ENCODE measurements around the gene DNAH3. TPM values are rescaled to one million over a fixed set of nuclear protein-coding genes. Genes with fewer than 3 reads are reported as not detected.

DNAH3 gene
- total RNA-seq, 1 donor from 2014 or later: not detected

DNA sequence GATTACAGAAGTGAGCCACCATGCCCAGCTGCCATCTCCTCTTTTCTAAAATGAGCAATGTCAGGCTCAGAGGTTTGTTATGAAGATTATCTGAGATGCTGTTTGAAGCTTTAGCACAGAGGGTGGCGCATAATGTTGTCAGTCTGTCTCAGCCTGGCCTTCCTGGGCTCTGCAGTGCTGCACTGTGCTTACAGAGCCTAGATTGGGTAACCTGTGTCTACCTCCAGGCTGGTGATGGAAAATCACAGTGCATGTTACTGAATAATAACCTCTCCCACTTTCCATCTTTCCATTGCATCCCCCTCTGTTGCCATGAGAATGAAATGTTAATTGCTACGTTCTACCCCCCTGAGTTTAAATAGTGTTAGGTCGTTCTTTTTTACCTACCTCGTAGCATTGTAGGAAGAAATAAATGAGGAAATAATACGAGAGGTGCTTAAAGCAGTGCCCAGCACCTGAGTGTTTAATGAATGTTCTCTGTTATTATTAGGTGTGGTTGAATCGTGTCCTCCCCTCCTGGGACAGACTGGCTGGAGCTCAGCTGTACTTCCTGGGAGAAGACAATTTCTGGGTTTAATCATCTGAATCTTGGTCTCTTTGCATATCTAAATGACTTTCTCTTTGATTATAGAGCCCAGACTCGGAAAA, 14.0 kb upstream of the DNAH3 start:
- no peaks in the 10 kb centered on the region for H3K27me3 Mint-ChIP-seq (ENCODE audit: low read depth)
- H3K4me1 Mint-ChIP-seq: peaks cover 5% of the 10 kb centered on the region
- TF ChIP-seq, protein P1, sequence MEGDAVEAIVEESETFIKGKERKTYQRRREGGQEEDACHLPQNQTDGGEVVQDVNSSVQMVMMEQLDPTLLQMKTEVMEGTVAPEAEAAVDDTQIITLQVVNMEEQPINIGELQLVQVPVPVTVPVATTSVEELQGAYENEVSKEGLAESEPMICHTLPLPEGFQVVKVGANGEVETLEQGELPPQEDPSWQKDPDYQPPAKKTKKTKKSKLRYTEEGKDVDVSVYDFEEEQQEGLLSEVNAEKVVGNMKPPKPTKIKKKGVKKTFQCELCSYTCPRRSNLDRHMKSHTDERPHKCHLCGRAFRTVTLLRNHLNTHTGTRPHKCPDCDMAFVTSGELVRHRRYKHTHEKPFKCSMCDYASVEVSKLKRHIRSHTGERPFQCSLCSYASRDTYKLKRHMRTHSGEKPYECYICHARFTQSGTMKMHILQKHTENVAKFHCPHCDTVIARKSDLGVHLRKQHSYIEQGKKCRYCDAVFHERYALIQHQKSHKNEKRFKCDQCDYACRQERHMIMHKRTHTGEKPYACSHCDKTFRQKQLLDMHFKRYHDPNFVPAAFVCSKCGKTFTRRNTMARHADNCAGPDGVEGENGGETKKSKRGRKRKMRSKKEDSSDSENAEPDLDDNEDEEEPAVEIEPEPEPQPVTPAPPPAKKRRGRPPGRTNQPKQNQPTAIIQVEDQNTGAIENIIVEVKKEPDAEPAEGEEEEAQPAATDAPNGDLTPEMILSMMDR (IDR thresholded peaks at IDR 0.05; ENCODE audit: unreplicated experiment): no peak
- H3K4me3 Mint-ChIP-seq: no peak overlapping the region
- H3K36me3 Mint-ChIP-seq: peaks cover 22% of the 10 kb centered on the region
- H3K9me3 Mint-ChIP-seq: no peaks in the 10 kb centered on the region
- DNase-seq (ENCODE audit: low spot score in 2 of 2, unreplicated experiment in 2 of 2): no peak
- H3K27ac Mint-ChIP-seq: no peak overlapping the region

DNA sequence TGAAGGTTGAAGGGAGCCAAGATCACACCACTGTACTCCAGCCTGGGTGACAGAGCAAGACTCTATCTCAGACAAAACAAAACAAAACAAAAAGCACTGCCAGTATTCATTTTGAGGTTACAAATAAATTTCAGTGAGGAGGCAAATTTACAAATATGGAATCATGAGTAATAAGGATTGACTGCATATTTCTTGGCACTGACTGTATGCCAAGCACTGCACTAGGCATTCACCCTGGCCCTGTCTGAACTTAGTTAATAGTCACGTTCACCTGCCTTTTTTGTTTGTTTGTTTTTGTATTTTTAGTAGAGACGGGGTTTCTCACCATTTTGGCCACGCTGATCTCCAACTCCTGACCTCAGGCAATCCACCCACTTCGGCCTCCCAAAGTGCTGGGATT, 12.9 kb upstream of the DNAH3 start:
- TF ChIP-seq, protein P1 (IDR thresholded peaks at IDR 0.05; ENCODE audit: unreplicated experiment): no peak
- Mint-ChIP-seq H3K4me1 (peaks cover 14% of the 10 kb centered on the region), H3K36me3 (peaks cover 22% of the 10 kb centered on the region), H3K27ac (no peak overlapping the region), H3K9me3 (no peaks in the 10 kb centered on the region), H3K4me3 (no peak overlapping the region), H3K27me3 (ENCODE audit: low read depth) (no peaks in the 10 kb centered on the region)
- no peak for DNase-seq (ENCODE audit: low spot score in 2 of 2, unreplicated experiment in 2 of 2)

DNA sequence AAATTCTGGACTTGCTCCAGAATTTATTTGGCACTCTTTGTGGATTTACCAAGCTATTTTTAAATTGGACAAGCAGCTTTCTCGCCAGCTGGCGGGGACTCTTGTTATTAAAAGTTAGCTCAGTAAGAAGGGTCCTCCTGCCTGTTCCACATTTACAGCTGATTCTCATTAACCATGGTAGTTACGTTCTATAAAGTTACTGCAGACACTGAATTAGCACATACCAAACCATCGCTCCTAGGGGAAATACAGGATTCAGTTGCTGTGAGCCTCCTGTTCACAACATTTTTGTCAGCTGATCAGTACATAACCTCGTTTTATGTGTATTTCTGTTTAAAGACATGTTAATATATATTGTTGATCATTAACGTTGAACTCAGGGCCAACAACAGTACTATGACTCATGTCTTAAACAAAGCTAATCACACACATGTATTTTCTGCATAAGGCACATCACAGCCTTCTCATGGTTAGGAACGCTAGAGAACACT, 12.1 kb upstream of the DNAH3 start:
- no peak for DNase-seq (ENCODE audit: low spot score in 2 of 2, unreplicated experiment in 2 of 2)
- Mint-ChIP-seq H3K27ac (no peak overlapping the region), H3K36me3 (peaks cover 22% of the 10 kb centered on the region), H3K4me1 (peaks cover 20% of the 10 kb centered on the region), H3K4me3 (no peak overlapping the region), H3K27me3 (ENCODE audit: low read depth) (no peaks in the 10 kb centered on the region), H3K9me3 (no peaks in the 10 kb centered on the region)
- TF ChIP-seq, protein P1 (IDR thresholded peaks at IDR 0.05; ENCODE audit: unreplicated experiment): no peak

- Mint-ChIP-seq H3K4me1 (peaks cover 20% of the 10 kb centered on the region), H3K4me3 (no peak overlapping the region), H3K9me3 (no peaks in the 10 kb centered on the region), H3K27me3 (ENCODE audit: low read depth) (no peaks in the 10 kb centered on the region), H3K27ac (no peak overlapping the region), H3K36me3 (peaks cover 18% of the 10 kb centered on the region)
- DNase-seq (ENCODE audit: low spot score in 2 of 2, unreplicated experiment in 2 of 2): no peak
- TF ChIP-seq, protein P1 (IDR thresholded peaks at IDR 0.05; ENCODE audit: unreplicated experiment): no peak
Observed at GRCh38 chr16:21161211-21161610, 10.6 kb upstream of the DNAH3 start.

DNA sequence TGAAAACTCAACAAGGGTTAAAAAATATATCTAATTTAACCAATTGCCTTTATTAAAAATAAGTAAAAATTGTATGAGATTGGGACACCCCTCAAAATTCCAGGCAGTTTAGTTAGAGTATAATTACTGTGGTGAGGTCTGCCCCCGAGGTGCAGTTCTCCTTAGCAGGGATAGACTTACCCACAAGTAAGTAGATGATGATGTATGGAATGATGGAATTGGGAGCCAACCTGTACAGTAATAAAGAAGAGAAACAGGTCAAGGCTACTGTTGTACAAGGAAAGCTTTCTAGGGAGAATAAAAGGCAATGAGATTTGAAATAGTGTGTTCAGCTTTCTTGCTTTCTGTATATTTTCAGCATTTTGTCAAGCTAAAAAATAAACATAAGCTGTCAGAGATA, 9.6 kb upstream of the DNAH3 start:
- TF ChIP-seq, protein P1 (IDR thresholded peaks at IDR 0.05; ENCODE audit: unreplicated experiment): no peak
- Mint-ChIP-seq H3K27me3 (ENCODE audit: low read depth) (no peaks in the 10 kb centered on the region), H3K27ac (no peak overlapping the region), H3K4me1 (peaks cover 20% of the 10 kb centered on the region), H3K9me3 (no peaks in the 10 kb centered on the region), H3K36me3 (peaks cover 18% of the 10 kb centered on the region), H3K4me3 (no peak overlapping the region)
- DNase-seq (ENCODE audit: low spot score in 2 of 2, unreplicated experiment in 2 of 2): no peak
